GM23338 (cell line): ENCODE data around the gene A1BG. TPM values are rescaled to one million over a fixed set of nuclear protein-coding genes. Genes with fewer than 3 reads are reported as not detected.
A peak's percentile ranks its signal among the peaks of the same experiment; 100 is the strongest.
"Not testable (repeated sequence)": the region's sequence is repeated elsewhere in the genome, so short reads cannot be mapped to it uniquely, and the experiment has no call there.

Experiments
- ATAC-seq: fragments of 200-7000 bp; cut with Tn5 transposase; 3 replicates; pipeline ENCODE4 v1.9.1; 2020
- DNase-seq: peaks from one replicate; pipeline ENCODE4 v3.0.0-alpha.2; 2015; ENCODE audit warnings: low spot score
- H2AFZ ChIP-seq: fragments of 200-600 bp; sonication (generic); 2 replicates; pipeline ENCODE4 v1.8.0; 2016; ENCODE audit warnings: antibody characterized with exemption, mild to moderate bottlenecking, moderate library complexity
- H3F3A ChIP-seq: fragments of 200-600 bp; sonication (generic); replicated peaks from 2 replicates; pipeline ENCODE4 v1.8.0; 2017; ENCODE audit warnings: antibody characterized with exemption, mixed run types, low read depth
- H3K27ac ChIP-seq: fragments of 200-600 bp; sonication (generic); 2 replicates; pipeline ENCODE4 v1.6.1; 2016; ENCODE audit warnings: low read depth
- H3K27me3 ChIP-seq: fragments of 200-600 bp; sonication (generic); 2 replicates; pipeline ENCODE4 v1.8.0; 2016; ENCODE audit warnings: mild to moderate bottlenecking, mixed run types, moderate library complexity; ENCODE audit not compliant: insufficient read depth
- H3K36me3 ChIP-seq: fragments of 200-600 bp; sonication (generic); 2 replicates; pipeline ENCODE4 v1.8.0; 2016; ENCODE audit warnings: mild to moderate bottlenecking; ENCODE audit not compliant: insufficient read depth
- H3K4me1 ChIP-seq: fragments of 200-600 bp; sonication (generic); 2 replicates; pipeline ENCODE4 v1.8.0; 2016; ENCODE audit warnings: mild to moderate bottlenecking, moderate library complexity; ENCODE audit not compliant: insufficient read depth
- H3K4me2 ChIP-seq: fragments of 200-600 bp; sonication (generic); 2 replicates; pipeline ENCODE4 v1.7.1; 2017; ENCODE audit warnings: mixed run types
- H3K4me3 ChIP-seq: fragments of 200-600 bp; sonication (generic); 2 replicates; pipeline ENCODE4 v1.6.1; 2016; ENCODE audit warnings: mixed run types
- H3K79me2 ChIP-seq: fragments of 200-600 bp; sonication (generic); replicated peaks from 2 replicates; pipeline ENCODE4 v1.8.0; 2017; ENCODE audit warnings: mild to moderate bottlenecking; ENCODE audit not compliant: insufficient read depth
- H3K9me2 ChIP-seq: fragments of 200-600 bp; sonication (generic); 2 replicates; pipeline ENCODE4 v1.8.0; 2017; ENCODE audit not compliant: insufficient read depth
- H4K20me1 ChIP-seq: fragments of 200-600 bp; sonication (generic); replicated peaks from 2 replicates; pipeline ENCODE4 v1.8.0; 2017; ENCODE audit warnings: mild to moderate bottlenecking; ENCODE audit not compliant: insufficient read depth
- H3K27ac Mint-ChIP-seq: 2 replicates; pipeline ENCODE4 v1.8.0; 2020; ENCODE audit warnings: inconsistent platforms, mild to moderate bottlenecking, moderate library complexity, mixed read lengths
- H3K27me3 Mint-ChIP-seq: 3 replicates; pipeline ENCODE4 v1.8.0; 2022; ENCODE audit warnings: low read depth, mild to moderate bottlenecking, moderate library complexity, mixed read lengths, inconsistent platforms; ENCODE audit not compliant: insufficient read depth, poor library complexity
- H3K36me3 Mint-ChIP-seq: 3 replicates; pipeline ENCODE4 v1.8.0; 2021; ENCODE audit warnings: low read depth, mild to moderate bottlenecking, inconsistent platforms, moderate library complexity, mixed read lengths
- H3K4me1 Mint-ChIP-seq: 3 replicates; pipeline ENCODE4 v1.8.0; 2020; ENCODE audit warnings: mild to moderate bottlenecking, inconsistent platforms, mixed read lengths
- H3K4me3 Mint-ChIP-seq: 3 replicates; pipeline ENCODE4 v1.8.0; 2021; ENCODE audit warnings: moderate library complexity, mild to moderate bottlenecking, inconsistent platforms, mixed read lengths
- H3K9me3 Mint-ChIP-seq: 3 replicates; pipeline ENCODE4 v1.8.0; 2020; ENCODE audit warnings: moderate library complexity, mild to moderate bottlenecking, inconsistent platforms, mixed read lengths
- CREB1 ChIP-seq: fragments of 250-450 bp; sonication (Bioruptor Pico); IDR thresholded peaks from 2 replicates; pipeline ENCODE4 v1.5.0; 2020; ENCODE audit warnings: low read depth, mild to moderate bottlenecking, moderate library complexity
- EZH2 ChIP-seq: fragments of 200-600 bp; sonication (generic); IDR thresholded peaks from one replicate; pipeline ENCODE4 v1.8.0; 2017; ENCODE audit warnings: antibody characterized with exemption, mild to moderate bottlenecking, low read depth; ENCODE audit not compliant: unreplicated experiment
- POLR2AphosphoS5 ChIP-seq: IDR thresholded peaks from 2 replicates; pipeline ENCODE4 v1.6.1; 2016; ENCODE audit warnings: antibody characterized with exemption, low read depth
- ZNF331 ChIP-seq: fragments of 250-450 bp; sonication (Bioruptor Pico); IDR thresholded peaks from 2 replicates; pipeline ENCODE4 v1.5.0; 2020; ENCODE audit warnings: low read depth, mild to moderate bottlenecking, moderate library complexity
- polyA plus RNA-seq: library from polyadenylated mRNA; unstranded; fragments of >200 nt; fragmentation: Nextera tagmentation; extraction: Ambion mirVana; gene quantifications from 2 replicates; pipeline ENCODE4 v1.2.1, GENCODE V29; 2016
- total RNA-seq: library from RNA; depleted of rRNA; stranded (reverse); fragments of >200 nt; shearing (Covaris generic); gene quantifications from 2 replicates; pipeline ENCODE4 v1.2.3, GENCODE V29; 2014
- TF ChIP-seq, protein P1 (sequence below): IDR thresholded peaks from one replicate; pipeline ENCODE4 v1.6.1; 2018; ENCODE audit warnings: antibody characterized with exemption; ENCODE audit not compliant: unreplicated experiment
- TF ChIP-seq, protein P2 (sequence below), 2 experiments: fragments of 200-600 bp in 1 of 2; sonication (generic) in 1 of 2; conservative IDR thresholded peaks; 2 replicates each; pipeline versions ENCODE4 v1.5.1 to v1.6.1; 2016 to 2017; ENCODE audit warnings: antibody characterized with exemption in 2 of 2, low read depth in 2 of 2, mild to moderate bottlenecking in 2 of 2, moderate library complexity in 1 of 2

The A1BG gene
- total and polyA plus RNA-seq, 2 experiments from 2014 or later = 17.7 to 43.5 TPM

GRCh38 chr19:58349590-58349989 is 3.7 kb downstream of the A1BG start (continued):
- TF ChIP-seq, protein P1, sequence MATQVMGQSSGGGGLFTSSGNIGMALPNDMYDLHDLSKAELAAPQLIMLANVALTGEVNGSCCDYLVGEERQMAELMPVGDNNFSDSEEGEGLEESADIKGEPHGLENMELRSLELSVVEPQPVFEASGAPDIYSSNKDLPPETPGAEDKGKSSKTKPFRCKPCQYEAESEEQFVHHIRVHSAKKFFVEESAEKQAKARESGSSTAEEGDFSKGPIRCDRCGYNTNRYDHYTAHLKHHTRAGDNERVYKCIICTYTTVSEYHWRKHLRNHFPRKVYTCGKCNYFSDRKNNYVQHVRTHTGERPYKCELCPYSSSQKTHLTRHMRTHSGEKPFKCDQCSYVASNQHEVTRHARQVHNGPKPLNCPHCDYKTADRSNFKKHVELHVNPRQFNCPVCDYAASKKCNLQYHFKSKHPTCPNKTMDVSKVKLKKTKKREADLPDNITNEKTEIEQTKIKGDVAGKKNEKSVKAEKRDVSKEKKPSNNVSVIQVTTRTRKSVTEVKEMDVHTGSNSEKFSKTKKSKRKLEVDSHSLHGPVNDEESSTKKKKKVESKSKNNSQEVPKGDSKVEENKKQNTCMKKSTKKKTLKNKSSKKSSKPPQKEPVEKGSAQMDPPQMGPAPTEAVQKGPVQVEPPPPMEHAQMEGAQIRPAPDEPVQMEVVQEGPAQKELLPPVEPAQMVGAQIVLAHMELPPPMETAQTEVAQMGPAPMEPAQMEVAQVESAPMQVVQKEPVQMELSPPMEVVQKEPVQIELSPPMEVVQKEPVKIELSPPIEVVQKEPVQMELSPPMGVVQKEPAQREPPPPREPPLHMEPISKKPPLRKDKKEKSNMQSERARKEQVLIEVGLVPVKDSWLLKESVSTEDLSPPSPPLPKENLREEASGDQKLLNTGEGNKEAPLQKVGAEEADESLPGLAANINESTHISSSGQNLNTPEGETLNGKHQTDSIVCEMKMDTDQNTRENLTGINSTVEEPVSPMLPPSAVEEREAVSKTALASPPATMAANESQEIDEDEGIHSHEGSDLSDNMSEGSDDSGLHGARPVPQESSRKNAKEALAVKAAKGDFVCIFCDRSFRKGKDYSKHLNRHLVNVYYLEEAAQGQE = no peak
- no peak for TF ChIP-seq ZNF331 (CRISPR knock-in tag)
- no peak for TF ChIP-seq POLR2AphosphoS5
- TF ChIP-seq, protein P2, sequence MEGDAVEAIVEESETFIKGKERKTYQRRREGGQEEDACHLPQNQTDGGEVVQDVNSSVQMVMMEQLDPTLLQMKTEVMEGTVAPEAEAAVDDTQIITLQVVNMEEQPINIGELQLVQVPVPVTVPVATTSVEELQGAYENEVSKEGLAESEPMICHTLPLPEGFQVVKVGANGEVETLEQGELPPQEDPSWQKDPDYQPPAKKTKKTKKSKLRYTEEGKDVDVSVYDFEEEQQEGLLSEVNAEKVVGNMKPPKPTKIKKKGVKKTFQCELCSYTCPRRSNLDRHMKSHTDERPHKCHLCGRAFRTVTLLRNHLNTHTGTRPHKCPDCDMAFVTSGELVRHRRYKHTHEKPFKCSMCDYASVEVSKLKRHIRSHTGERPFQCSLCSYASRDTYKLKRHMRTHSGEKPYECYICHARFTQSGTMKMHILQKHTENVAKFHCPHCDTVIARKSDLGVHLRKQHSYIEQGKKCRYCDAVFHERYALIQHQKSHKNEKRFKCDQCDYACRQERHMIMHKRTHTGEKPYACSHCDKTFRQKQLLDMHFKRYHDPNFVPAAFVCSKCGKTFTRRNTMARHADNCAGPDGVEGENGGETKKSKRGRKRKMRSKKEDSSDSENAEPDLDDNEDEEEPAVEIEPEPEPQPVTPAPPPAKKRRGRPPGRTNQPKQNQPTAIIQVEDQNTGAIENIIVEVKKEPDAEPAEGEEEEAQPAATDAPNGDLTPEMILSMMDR (conservative IDR thresholded peaks at IDR 0.05; ENCODE audit: low read depth in 2 of 2) = no peak
- no peak for TF ChIP-seq CREB1 (CRISPR knock-in tag)

DNA sequence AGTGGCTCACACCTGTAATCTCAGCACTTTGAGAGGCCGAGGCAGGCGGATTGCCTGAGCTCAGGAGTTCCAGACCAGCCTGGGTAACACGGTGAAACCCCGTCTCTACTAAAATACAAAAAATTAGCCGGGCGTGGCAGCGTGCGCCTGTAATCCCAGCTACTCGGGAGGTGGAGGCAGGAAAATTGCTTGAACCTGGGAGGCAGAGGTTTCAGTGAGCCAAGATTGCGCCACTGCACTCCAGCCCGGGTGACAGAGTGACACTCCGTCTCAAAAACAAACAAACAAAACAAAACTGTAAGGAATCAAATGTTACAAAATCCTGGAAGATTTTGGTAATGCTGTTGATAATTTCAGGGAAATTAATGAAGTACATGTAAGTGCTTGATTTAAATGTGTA is 5.2 kb downstream of the A1BG start:
- peak overlapping the region; percentile 94 for H3K4me3 ChIP-seq
- not testable (repeated sequence) for H3K36me3 Mint-ChIP-seq, ATAC-seq, H3F3A ChIP-seq, DNase-seq, H3K4me1 Mint-ChIP-seq, H3K4me1 ChIP-seq, H3K27ac Mint-ChIP-seq, H3K27ac ChIP-seq, H3K79me2 ChIP-seq, H4K20me1 ChIP-seq, H3K36me3 ChIP-seq, H3K9me2 ChIP-seq, H3K9me3 Mint-ChIP-seq
- peak overlapping the region; percentile 99 for H2AFZ ChIP-seq
- Mint-ChIP-seq H3K27me3 (peaks cover 27% of the 10 kb centered on the region), H3K4me3 (peak overlapping the region; percentile 90)
- peak; percentile 7 for TF ChIP-seq EZH2
- peak overlapping the region; percentile 96 for H3K4me2 ChIP-seq
- peaks cover 38% of the 10 kb centered on the region for H3K27me3 ChIP-seq
